HG03460 (cell line): ENCODE data around the gene MRPS12.
"Not testable (repeated sequence)": the region's sequence is repeated elsewhere in the genome, so short reads cannot be mapped to it uniquely, and the experiment has no call there.

Experiments used
- ATAC-seq: cut with Tn5 transposase; IDR thresholded peaks from one replicate; pipeline ENCODE4 v1.9.1; 2021; ENCODE audit not compliant: unreplicated experiment

Gene MRPS12

GRCh38 chr19:38932425-38933179 is 1.9 kb downstream of the MRPS12 start:
- ATAC-seq, result no peak

- no peak for ATAC-seq
These were observed 2.8 kb downstream of the MRPS12 start for GRCh38 chr19:38933544-38933943.

- no peak for ATAC-seq
These were observed 9.2 kb downstream of the MRPS12 start for GRCh38 chr19:38939957-38940356.

- not testable (repeated sequence) for ATAC-seq
These were observed 10.7 kb downstream of the MRPS12 start for GRCh38 chr19:38941466-38941865.

- no peak for ATAC-seq
These were observed 11.2 kb downstream of the MRPS12 start for GRCh38 chr19:38941979-38942378.

- ATAC-seq, result no peak
These were observed 11.9 kb downstream of the MRPS12 start for GRCh38 chr19:38942471-38943181.

GRCh38 chr19:38944981-38945506 is 14.3 kb downstream of the MRPS12 start:
- no peak for ATAC-seq

- no peak for ATAC-seq
These were observed 15.0 kb downstream of the MRPS12 start for GRCh38 chr19:38945562-38946228.

- no peak for ATAC-seq
These were observed 15.7 kb downstream of the MRPS12 start for GRCh38 chr19:38946229-38947010.

- no peak for ATAC-seq
These were observed 19.0 kb downstream of the MRPS12 start for GRCh38 chr19:38949580-38950367.

GRCh38 chr19:38951187-38951586 is 20.4 kb downstream of the MRPS12 start:
- ATAC-seq, result no peak

- ATAC-seq, result no peak
These were observed 21.8 kb downstream of the MRPS12 start for GRCh38 chr19:38952395-38953165.

- no peak for ATAC-seq
These were observed 22.9 kb downstream of the MRPS12 start for GRCh38 chr19:38953677-38954076.

GRCh38 chr19:38956264-38956663 is 25.5 kb downstream of the MRPS12 start:
- no peak for ATAC-seq

- no peak for ATAC-seq
These were observed 27.6 kb downstream of the MRPS12 start for GRCh38 chr19:38958301-38958700.

- no peak for ATAC-seq
These were observed 28.9 kb downstream of the MRPS12 start for GRCh38 chr19:38959618-38960017.

GRCh38 chr19:38964738-38965137 is 34.0 kb downstream of the MRPS12 start:
- ATAC-seq, result no peak

GRCh38 chr19:38966149-38966548 is 35.4 kb downstream of the MRPS12 start:
- ATAC-seq, result not testable (repeated sequence)
